HCT116 (cell line): ENCODE results near the gene CD68.

Experiments used
- CEBPB ChIP-seq: IDR thresholded peaks from 2 replicates; pipeline ENCODE4 v1.6.1; 2012; ENCODE audit warnings: low read depth
- CTCF ChIP-seq, 3 experiments: fragments of 200-600 bp in 1 of 3; sonication (generic) in 1 of 3; IDR thresholded peaks in 2 of 3; conservative IDR thresholded peaks in 1 of 3; 2 replicates each; pipeline ENCODE4 v1.5.1; 2012 to 2017; ENCODE audit warnings: low read depth in 2 of 3, low read length in 2 of 3, antibody characterized with exemption in 1 of 3, borderline replicate concordance in 1 of 3, control low read depth in 1 of 3, mild to moderate bottlenecking in 1 of 3, mixed read lengths in 1 of 3, mixed run types in 1 of 3, moderate library complexity in 1 of 3; ENCODE audit not compliant: insufficient read depth in 1 of 3
- EGR1 ChIP-seq: IDR thresholded peaks from 2 replicates; pipeline ENCODE4 v1.6.1; 2012; ENCODE audit warnings: low read depth
- EZH2 ChIP-seq: fragments of 200-600 bp; sonication (generic); IDR thresholded peaks from 2 replicates; pipeline ENCODE4 v1.6.1; 2017; ENCODE audit warnings: antibody characterized with exemption, mixed run types
- JUND ChIP-seq: IDR thresholded peaks from 2 replicates; pipeline ENCODE4 v1.6.1; 2012
- POLR2A ChIP-seq: IDR thresholded peaks from 2 replicates; pipeline ENCODE4 v1.7.0; 2011; ENCODE audit warnings: borderline replicate concordance; ENCODE audit not compliant: insufficient read depth, insufficient read length; ENCODE audit errors: extremely low read depth
- POLR2AphosphoS5 ChIP-seq: IDR thresholded peaks from 2 replicates; pipeline ENCODE4 v1.6.1; 2011; ENCODE audit warnings: mild to moderate bottlenecking, low read depth, low read length, moderate library complexity
- REST ChIP-seq: IDR thresholded peaks from 2 replicates; pipeline ENCODE4 v1.6.1; 2012; ENCODE audit warnings: low read depth
- SP1 ChIP-seq: IDR thresholded peaks from 2 replicates; pipeline ENCODE4 v1.6.1; 2012; ENCODE audit warnings: low read depth

- TF ChIP-seq POLR2AphosphoS5 (no peak), EGR1 (no peak), REST (no peak), SP1 (no peak), JUND (no peak), CTCF (IDR thresholded peaks at IDR 0.05 in 2 of 3, conservative IDR thresholded peaks at IDR 0.05 in 1 of 3; ENCODE audit: borderline replicate concordance in 1 of 3, insufficient read depth in 1 of 3, low read depth in 2 of 3, low read length in 2 of 3) (no peak), EZH2 (no peak), POLR2A (no peak), CEBPB (no peak)
These were observed 22.8 kb upstream of the CD68 start for GRCh38 chr17:7556627-7557026.
